ENCODE results near the gene PRG3.

PRG3 gene

GRCh38 chr11:57421066-57421465 lies 40.1 kb upstream of the PRG3 start:
- H3K27me3 ChIP-seq (ENCODE audit: control insufficient read depth in 1 of 2, insufficient read depth in 1 of 2, low read length in 2 of 2): no peaks in the 10 kb centered on the region
- DNase-seq: no peak
- H3K36me3 ChIP-seq (ENCODE audit: control insufficient read depth in 1 of 2, insufficient read depth in 2 of 2, low read depth in 1 of 2, low read length in 2 of 2): peaks cover 16 to 96% of the 10 kb centered on the region in 2 experiments
- 98% methylated on average over 4 of the region's 4 CpGs for WGBS
- H2BK5ac ChIP-seq (ENCODE audit: low read depth, low read length, poor library complexity, severe bottlenecking): no peak overlapping the region
- H3K14ac ChIP-seq (ENCODE audit: low read length in 2 of 2): no peak overlapping the region
- no peak overlapping the region for H3K4ac ChIP-seq (ENCODE audit: low read depth in 1 of 2, low read length in 2 of 2)
- H2AFZ ChIP-seq (ENCODE audit: low read depth, low read length): no peak overlapping the region
- H2BK15ac ChIP-seq (ENCODE audit: low read depth, poor library complexity, severe bottlenecking): no peak overlapping the region
- H3K4me1 ChIP-seq (ENCODE audit: control insufficient read depth, insufficient read depth, low read depth, low read length): peaks cover 21% of the 10 kb centered on the region
- no peak overlapping the region for H3K4me2 ChIP-seq (ENCODE audit: low read length, poor library complexity, severe bottlenecking)
- H3K27ac ChIP-seq (ENCODE audit: low read length, poor library complexity, severe bottlenecking): no peak overlapping the region
- no peak overlapping the region for H2AK5ac ChIP-seq (ENCODE audit: low read length, severe bottlenecking)
- H4K8ac ChIP-seq (ENCODE audit: low read length): no peak overlapping the region
- no peak overlapping the region for H2BK12ac ChIP-seq (ENCODE audit: low read length in 2 of 2)
- H3K18ac ChIP-seq (ENCODE audit: low read depth in 1 of 2, low read length in 2 of 2): no peak overlapping the region
- no peak overlapping the region for H3K9ac ChIP-seq (ENCODE audit: low read length)
- H2BK120ac ChIP-seq (ENCODE audit: low read depth, low read length): no peak overlapping the region
- no peak overlapping the region for H3K4me3 ChIP-seq (ENCODE audit: insufficient read depth in 1 of 2, low read depth in 1 of 2, low read length in 2 of 2)
- no peak overlapping the region for H4K91ac ChIP-seq (ENCODE audit: low read length)
- peaks cover 4% of the 10 kb centered on the region for H3K79me1 ChIP-seq (replicated peaks; ENCODE audit: low read length, poor library complexity, severe bottlenecking)
- H3K9me3 ChIP-seq (ENCODE audit: control insufficient read depth, low read length): peaks cover 6% of the 10 kb centered on the region
- no peak overlapping the region for H3K23ac ChIP-seq (ENCODE audit: low read length in 2 of 2)

- no peak for DNase-seq
- Histone ChIP-seq H3K27ac (ENCODE audit: low read length, poor library complexity, severe bottlenecking) (no peak overlapping the region), H4K91ac (ENCODE audit: low read length) (no peak overlapping the region), H2AFZ (ENCODE audit: low read depth, low read length) (no peak overlapping the region), H2BK5ac (ENCODE audit: low read depth, low read length, poor library complexity, severe bottlenecking) (no peak overlapping the region), H2BK15ac (ENCODE audit: low read depth, poor library complexity, severe bottlenecking) (no peak overlapping the region), H2AK5ac (ENCODE audit: low read length, severe bottlenecking) (no peak overlapping the region), H3K36me3 (ENCODE audit: control insufficient read depth in 1 of 2, insufficient read depth in 2 of 2, low read depth in 1 of 2, low read length in 2 of 2) (peaks cover 28 to 100% of the 10 kb centered on the region in 2 experiments), H3K9me3 (ENCODE audit: control insufficient read depth, low read length) (peaks cover 6% of the 10 kb centered on the region), H3K79me1 (replicated peaks; ENCODE audit: low read length, poor library complexity, severe bottlenecking) (peaks cover 6% of the 10 kb centered on the region), H2BK12ac (ENCODE audit: low read length in 2 of 2) (no peak overlapping the region), H3K4me3 (ENCODE audit: insufficient read depth in 1 of 2, low read depth in 1 of 2, low read length in 2 of 2) (no peak overlapping the region), H3K4ac (ENCODE audit: low read depth in 1 of 2, low read length in 2 of 2) (no peak overlapping the region), H3K9ac (ENCODE audit: low read length) (peak overlapping the region; percentile 39), H3K27me3 (ENCODE audit: control insufficient read depth in 1 of 2, insufficient read depth in 1 of 2, low read length in 2 of 2) (no peaks in the 10 kb centered on the region), H3K4me2 (ENCODE audit: low read length, poor library complexity, severe bottlenecking) (no peak overlapping the region), H3K23ac (ENCODE audit: low read length in 2 of 2) (no peak overlapping the region), H2BK120ac (ENCODE audit: low read depth, low read length) (no peak overlapping the region), H3K18ac (ENCODE audit: low read depth in 1 of 2, low read length in 2 of 2) (no peak overlapping the region), H3K14ac (ENCODE audit: low read length in 2 of 2) (no peak overlapping the region), H4K8ac (ENCODE audit: low read length) (no peak overlapping the region), H3K4me1 (ENCODE audit: control insufficient read depth, insufficient read depth, low read depth, low read length) (peaks cover 4% of the 10 kb centered on the region)
- 93% methylated on average over 3 of the region's 3 CpGs for WGBS
Observed at GRCh38 chr11:57419146-57419545, 38.2 kb upstream of the PRG3 start.

GRCh38 chr11:57418131-57418530 lies 37.2 kb upstream of the PRG3 start:
- H3K4ac ChIP-seq (ENCODE audit: low read depth in 1 of 2, low read length in 2 of 2): no peak overlapping the region

GRCh38 chr11:57417056-57417455 lies 36.1 kb upstream of the PRG3 start:
- Histone ChIP-seq H3K27ac (ENCODE audit: low read length, poor library complexity, severe bottlenecking) (no peak overlapping the region), H3K23ac (ENCODE audit: low read length in 2 of 2) (no peak overlapping the region), H3K79me1 (replicated peaks; ENCODE audit: low read length, poor library complexity, severe bottlenecking) (peaks cover 5% of the 10 kb centered on the region), H3K4me1 (ENCODE audit: control insufficient read depth, insufficient read depth, low read depth, low read length) (no peaks in the 10 kb centered on the region), H2BK5ac (ENCODE audit: low read depth, low read length, poor library complexity, severe bottlenecking) (no peak overlapping the region), H3K4me3 (ENCODE audit: insufficient read depth in 1 of 2, low read depth in 1 of 2, low read length in 2 of 2) (no peak overlapping the region), H4K8ac (ENCODE audit: low read length) (no peak overlapping the region), H3K14ac (ENCODE audit: low read length in 2 of 2) (no peak overlapping the region), H3K4ac (ENCODE audit: low read depth in 1 of 2, low read length in 2 of 2) (no peak overlapping the region), H3K18ac (ENCODE audit: low read depth in 1 of 2, low read length in 2 of 2) (no peak overlapping the region), H3K9me3 (ENCODE audit: control insufficient read depth, low read length) (peaks cover 6% of the 10 kb centered on the region), H3K36me3 (ENCODE audit: control insufficient read depth in 1 of 2, insufficient read depth in 2 of 2, low read depth in 1 of 2, low read length in 2 of 2) (peaks cover 35 to 100% of the 10 kb centered on the region in 2 experiments), H2BK12ac (ENCODE audit: low read length in 2 of 2) (no peak overlapping the region), H3K9ac (ENCODE audit: low read length) (peak overlapping the region; percentile 70), H4K91ac (ENCODE audit: low read length) (no peak overlapping the region), H2BK15ac (ENCODE audit: low read depth, poor library complexity, severe bottlenecking) (no peak overlapping the region), H2AFZ (ENCODE audit: low read depth, low read length) (no peak overlapping the region), H3K27me3 (ENCODE audit: control insufficient read depth in 1 of 2, insufficient read depth in 1 of 2, low read length in 2 of 2) (no peaks in the 10 kb centered on the region), H2BK120ac (ENCODE audit: low read depth, low read length) (no peak overlapping the region), H2AK5ac (ENCODE audit: low read length, severe bottlenecking) (no peak overlapping the region), H3K4me2 (ENCODE audit: low read length, poor library complexity, severe bottlenecking) (no peak overlapping the region)
- no peak for DNase-seq
- WGBS: 93% methylated on average over 4 of the region's 4 CpGs

More at GRCh38 chr11:57418131-57418530, 37.2 kb upstream of the PRG3 start:
- H3K4me1 ChIP-seq (ENCODE audit: control insufficient read depth, insufficient read depth, low read depth, low read length): peaks cover 1% of the 10 kb centered on the region
- peaks cover 6% of the 10 kb centered on the region for H3K9me3 ChIP-seq (ENCODE audit: control insufficient read depth, low read length)
- H3K79me1 ChIP-seq (replicated peaks; ENCODE audit: low read length, poor library complexity, severe bottlenecking): peaks cover 8% of the 10 kb centered on the region
- H2BK15ac ChIP-seq (ENCODE audit: low read depth, poor library complexity, severe bottlenecking): no peak overlapping the region
- H2BK12ac ChIP-seq (ENCODE audit: low read length in 2 of 2): no peak overlapping the region
- H3K36me3 ChIP-seq (ENCODE audit: control insufficient read depth in 1 of 2, insufficient read depth in 2 of 2, low read depth in 1 of 2, low read length in 2 of 2): peaks cover 35 to 100% of the 10 kb centered on the region in 2 experiments
- H3K4me3 ChIP-seq (ENCODE audit: insufficient read depth in 1 of 2, low read depth in 1 of 2, low read length in 2 of 2): no peak overlapping the region
- H3K14ac ChIP-seq (ENCODE audit: low read length in 2 of 2): no peak overlapping the region
- H3K23ac ChIP-seq (ENCODE audit: low read length in 2 of 2): no peak overlapping the region
- DNase-seq: no peak
- H4K8ac ChIP-seq (ENCODE audit: low read length): no peak overlapping the region
- no peak overlapping the region for H2AFZ ChIP-seq (ENCODE audit: low read depth, low read length)
- no peak overlapping the region for H3K27ac ChIP-seq (ENCODE audit: low read length, poor library complexity, severe bottlenecking)
- H2BK120ac ChIP-seq (ENCODE audit: low read depth, low read length): no peak overlapping the region
- no peak overlapping the region for H3K4me2 ChIP-seq (ENCODE audit: low read length, poor library complexity, severe bottlenecking)
- no peak overlapping the region for H3K9ac ChIP-seq (ENCODE audit: low read length)
- H3K27me3 ChIP-seq (ENCODE audit: control insufficient read depth in 1 of 2, insufficient read depth in 1 of 2, low read length in 2 of 2): no peaks in the 10 kb centered on the region
- no peak overlapping the region for H4K91ac ChIP-seq (ENCODE audit: low read length)
- no peak overlapping the region for H3K18ac ChIP-seq (ENCODE audit: low read depth in 1 of 2, low read length in 2 of 2)
- H2AK5ac ChIP-seq (ENCODE audit: low read length, severe bottlenecking): no peak overlapping the region
- no peak overlapping the region for H2BK5ac ChIP-seq (ENCODE audit: low read depth, low read length, poor library complexity, severe bottlenecking)
